Activated naive CD4-positive, alpha-beta T cell treated with anti-CD3 and anti-CD28 coated beads, Interleukin-2, amount 50 U/mL, for 72 hours (primary cell): ENCODE results near the gene TPT1. TPM values are rescaled to one million over a fixed set of nuclear protein-coding genes. Genes with fewer than 3 reads are reported as not detected.
"Not testable (repeated sequence)": the region's sequence is repeated elsewhere in the genome, so short reads cannot be mapped to it uniquely, and the experiment has no call there.

Experiments
- ATAC-seq, 2 donors: fragments of 150-1000 bp; cut with Tn5 transposase; 2 replicates each; pipeline ENCODE4 v1.10.0; 2021; ENCODE audit warnings: mild to moderate bottlenecking in 2 of 2, moderate library complexity in 2 of 2
- DNase-seq, 2 donors: peaks; one replicate each; pipeline ENCODE4 v3.0.0; 2021 to 2022; ENCODE audit warnings: low spot score in 2 of 2
- H3K27ac Mint-ChIP-seq, 2 donors: one replicate each; pipeline ENCODE4 v1.8.0; 2022; ENCODE audit warnings: mild to moderate bottlenecking in 2 of 2, mixed read lengths in 2 of 2
- H3K36me3 Mint-ChIP-seq, 2 donors: one replicate each; pipeline ENCODE4 v1.8.0; 2022; ENCODE audit warnings: mixed read lengths in 2 of 2
- H3K9me3 Mint-ChIP-seq, 2 donors: one replicate each; pipeline ENCODE4 v1.8.0; 2022; ENCODE audit warnings: mixed read lengths in 2 of 2
- total RNA-seq, 2 donors: library from RNA; stranded (reverse); gene quantifications; one replicate each; pipeline ENCODE4 v1.2.3, GENCODE V29; 2022

TPT1 gene
- total RNA-seq, 2 donors from 2014 or later, result 2,995 to 3,818 TPM

DNA sequence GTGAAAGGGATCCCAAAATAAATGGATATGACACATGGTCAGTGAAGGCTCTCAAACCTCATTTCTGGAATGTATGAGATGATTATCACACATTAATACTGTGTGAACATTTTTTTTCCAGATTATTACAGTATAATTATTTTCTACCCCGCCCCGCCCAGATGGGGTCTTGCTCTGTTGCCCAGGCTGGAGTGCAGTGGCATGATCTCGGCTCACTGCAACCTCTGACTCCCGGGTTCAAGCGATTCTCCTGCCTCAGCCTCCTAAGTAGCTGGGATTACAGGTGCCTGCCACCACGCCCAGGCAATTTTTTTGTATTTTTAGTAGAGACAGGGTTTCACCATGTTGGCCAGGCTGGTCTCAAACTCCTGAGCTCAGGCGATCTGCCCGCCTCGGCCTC lies 2.1 kb upstream of the TPT1 start:
- not testable (repeated sequence) for H3K9me3 Mint-ChIP-seq
- H3K36me3 Mint-ChIP-seq, result peaks cover 33 to 41% of the 10 kb centered on the region in 2 donors

DNA sequence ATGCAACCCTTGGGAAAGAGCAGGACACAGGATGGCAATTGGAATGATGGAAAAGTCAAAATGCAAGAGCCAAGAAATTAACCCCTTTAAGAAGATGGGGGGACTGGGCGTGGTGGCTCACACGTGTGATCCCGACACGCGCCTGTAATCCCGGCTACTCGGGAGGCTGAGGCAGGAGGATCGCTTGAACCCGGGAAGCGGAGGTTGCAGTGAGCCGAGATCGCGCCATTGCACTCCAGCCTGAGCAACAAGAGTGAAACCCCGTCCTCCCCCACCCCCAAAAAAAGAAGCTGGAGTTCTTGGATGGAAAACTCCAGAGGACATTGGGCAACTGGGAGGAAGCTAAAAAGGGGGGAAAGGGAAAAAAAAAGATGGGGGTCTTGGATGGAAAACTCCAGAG lies 1.7 kb upstream of the TPT1 start:
- ATAC-seq, result not testable (repeated sequence)

More for the DNA sequence above, 2.1 kb upstream of the TPT1 start:
- not testable (repeated sequence) for DNase-seq, ATAC-seq
- peak overlapping the region in 1 of 2 donors; percentile 44 for H3K27ac Mint-ChIP-seq

DNA sequence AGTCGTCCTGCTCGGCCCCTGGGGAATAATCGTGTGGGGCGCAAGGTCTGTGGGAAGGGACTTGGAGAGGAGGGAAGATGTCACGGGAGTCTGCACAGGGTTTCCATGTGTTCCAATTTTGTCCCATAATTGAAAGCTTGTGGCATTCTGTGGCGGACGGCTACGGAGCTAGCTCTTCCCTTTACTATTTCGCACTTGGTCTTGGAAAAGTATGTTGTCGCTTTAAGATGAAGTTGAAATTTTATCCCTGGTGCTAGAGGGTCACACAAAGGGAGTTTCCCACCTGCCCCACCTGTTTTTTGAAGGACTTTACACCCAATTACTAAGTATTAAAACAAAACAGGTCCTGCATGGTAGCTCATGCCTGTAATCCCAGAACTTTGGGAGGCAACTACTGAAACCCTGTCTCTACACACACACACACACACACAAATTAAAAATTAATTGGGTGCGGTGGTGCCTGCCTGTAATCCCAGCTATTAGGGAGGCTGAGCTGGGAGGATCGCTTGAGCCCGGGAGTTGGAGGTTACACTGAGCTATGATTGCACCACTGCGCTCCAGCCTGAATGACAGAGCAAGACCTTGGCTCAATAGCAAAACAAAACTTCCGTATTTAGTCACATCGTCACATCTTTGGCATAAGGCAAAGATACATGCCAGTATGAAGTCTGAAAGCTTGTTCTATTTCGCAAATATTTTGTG lies 967 bp upstream of the TPT1 start:
- H3K27ac Mint-ChIP-seq, result peak overlapping the region; percentile 98 to 99
- no peak for DNase-seq
- H3K36me3 Mint-ChIP-seq, result peaks cover 43 to 53% of the 10 kb centered on the region in 2 donors
- no peak for ATAC-seq
- H3K9me3 Mint-ChIP-seq, result no peaks in the 10 kb centered on the region

More for the DNA sequence above, 1.7 kb upstream of the TPT1 start:
- DNase-seq, H3K9me3 Mint-ChIP-seq: not testable (repeated sequence)
- H3K36me3 Mint-ChIP-seq, result peaks cover 38 to 46% of the 10 kb centered on the region in 2 donors
- peak overlapping the region; percentile 98 to 99 for H3K27ac Mint-ChIP-seq

GRCh38 chr13:45340422-45341033 lies 455 bp downstream of the TPT1 start:
- DNase-seq (peak; percentile 79 to 86), ATAC-seq (peak; percentile 49)
- Mint-ChIP-seq H3K36me3 (peaks cover 55 to 67% of the 10 kb centered on the region in 2 donors), H3K9me3 (no peaks in the 10 kb centered on the region), H3K27ac (peak overlapping the region; percentile 99)

GRCh38 chr13:45339867-45340266 lies 1.1 kb downstream of the TPT1 start:
- peaks cover 55 to 71% of the 10 kb centered on the region in 2 donors for H3K36me3 Mint-ChIP-seq
- peak overlapping the region; percentile 99 for H3K27ac Mint-ChIP-seq
- DNase-seq (peak in 1 of 2 donors; percentile 52), ATAC-seq (peak; percentile 6 to 7)
- H3K9me3 Mint-ChIP-seq, result no peaks in the 10 kb centered on the region

- no peak for DNase-seq
- ATAC-seq, result no peak
- H3K36me3 Mint-ChIP-seq, result peaks cover 54 to 70% of the 10 kb centered on the region in 2 donors
- peak overlapping the region; percentile 99 for H3K27ac Mint-ChIP-seq
- no peaks in the 10 kb centered on the region for H3K9me3 Mint-ChIP-seq
Observed at GRCh38 chr13:45339399-45339798, 1.6 kb downstream of the TPT1 start.

DNA sequence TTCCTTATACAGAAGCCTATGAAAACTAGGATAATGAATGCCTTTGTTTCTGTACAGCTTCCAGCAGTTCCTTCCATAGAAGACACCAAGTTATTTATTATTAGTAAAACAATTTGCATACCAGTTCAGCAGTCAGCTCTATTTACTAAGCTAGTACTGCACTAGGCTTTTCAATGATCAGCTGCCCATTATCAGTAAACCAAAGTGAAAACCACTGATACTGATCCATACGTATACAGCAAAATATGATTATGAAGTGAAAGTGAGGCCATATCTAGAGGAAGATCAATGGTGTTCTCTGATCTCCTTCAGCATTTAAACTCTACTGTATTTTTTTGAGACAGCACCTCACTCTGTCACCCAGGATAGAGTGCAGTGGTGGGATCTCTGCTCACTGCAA lies 3.2 kb downstream of the TPT1 start:
- DNase-seq, result no peak
- ATAC-seq, result no peak
- H3K36me3 Mint-ChIP-seq, result peaks cover 55 to 77% of the 10 kb centered on the region in 2 donors
- H3K9me3 Mint-ChIP-seq, result no peaks in the 10 kb centered on the region
- H3K27ac Mint-ChIP-seq, result peak overlapping the region in 1 of 2 donors; percentile 77

- ATAC-seq, result no peak
- Mint-ChIP-seq H3K36me3 (peaks cover 55 to 77% of the 10 kb centered on the region in 2 donors), H3K9me3 (no peaks in the 10 kb centered on the region), H3K27ac (peak overlapping the region in 1 of 2 donors; percentile 69)
- no peak for DNase-seq
Observed at GRCh38 chr13:45337395-45337794, 3.6 kb downstream of the TPT1 start.

- Mint-ChIP-seq H3K9me3 (no peaks in the 10 kb centered on the region), H3K36me3 (peaks cover 50 to 72% of the 10 kb centered on the region in 2 donors), H3K27ac (peak overlapping the region; percentile 71 to 87)
- ATAC-seq (no peak), DNase-seq (no peak)
Observed at GRCh38 chr13:45336025-45336800, 4.8 kb downstream of the TPT1 start.

- no peak for DNase-seq
- H3K9me3 Mint-ChIP-seq, result no peaks in the 10 kb centered on the region
- peak in 1 of 2 donors; percentile 10 for ATAC-seq
- peaks cover 48 to 66% of the 10 kb centered on the region in 2 donors for H3K36me3 Mint-ChIP-seq
- H3K27ac Mint-ChIP-seq, result peak overlapping the region; percentile 71 to 87
Observed at GRCh38 chr13:45335397-45336024, 5.5 kb downstream of the TPT1 start.

GRCh38 chr13:45333977-45334922 lies 6.7 kb downstream of the TPT1 start:
- H3K9me3 Mint-ChIP-seq, result no peaks in the 10 kb centered on the region
- peak overlapping the region; percentile 71 to 87 for H3K27ac Mint-ChIP-seq
- peaks cover 37 to 54% of the 10 kb centered on the region in 2 donors for H3K36me3 Mint-ChIP-seq
- DNase-seq, result peak in 1 of 2 donors; percentile 41
- peak; percentile 42 to 75 for ATAC-seq

GRCh38 chr13:45333251-45333976 lies 7.6 kb downstream of the TPT1 start:
- Mint-ChIP-seq H3K27ac (peak overlapping the region; percentile 71 to 87), H3K36me3 (peaks cover 29 to 46% of the 10 kb centered on the region in 2 donors), H3K9me3 (no peaks in the 10 kb centered on the region)
- no peak for DNase-seq
- ATAC-seq, result peak in 1 of 2 donors; percentile 10

GRCh38 chr13:45332831-45333219 lies 8.2 kb downstream of the TPT1 start:
- ATAC-seq (no peak), DNase-seq (no peak)
- H3K27ac Mint-ChIP-seq, result peak overlapping the region; percentile 52 to 65
- no peaks in the 10 kb centered on the region for H3K9me3 Mint-ChIP-seq
- peaks cover 23 to 40% of the 10 kb centered on the region in 2 donors for H3K36me3 Mint-ChIP-seq

- no peak for ATAC-seq
- DNase-seq, result no peak
- Mint-ChIP-seq H3K36me3 (peaks cover 19 to 34% of the 10 kb centered on the region in 2 donors), H3K27ac (peak overlapping the region; percentile 52 to 65), H3K9me3 (no peaks in the 10 kb centered on the region)
Observed at GRCh38 chr13:45332036-45332830, 8.8 kb downstream of the TPT1 start.
